Keratinocyte (primary cell): ENCODE measurements around the gene ZNF107. TPM values are rescaled to one million over a fixed set of nuclear protein-coding genes. Genes with fewer than 3 reads are reported as not detected.

ENCODE experiments used
- DNase-seq: peaks from one replicate; pipeline ENCODE4 v3.0.0-alpha.2; 2011; ENCODE audit warnings: low read depth, missing footprints, low spot score
- FAIRE-seq: peaks from 2 replicates; lab custom pipeline; 2011; peaks lifted over from hg19 to GRCh38; lab: Jason Lieb, UNC
- H2AFZ ChIP-seq: 2 replicates; pipeline ENCODE4 v1.6.0; 2012; ENCODE audit warnings: low read length, control low read depth, inconsistent platforms; ENCODE audit not compliant: control insufficient read depth
- H3K27ac ChIP-seq: 2 replicates; pipeline ENCODE4 v1.5.1; 2011; ENCODE audit warnings: low read length; ENCODE audit not compliant: control insufficient read depth, insufficient read depth
- H3K27me3 ChIP-seq: 3 replicates; pipeline ENCODE4 v1.6.0; 2011; ENCODE audit warnings: low read length; ENCODE audit not compliant: control insufficient read depth, insufficient read depth; ENCODE audit errors: extremely low read depth
- H3K36me3 ChIP-seq, 2 experiments: 2 replicates in 1 of 2; 3 replicates in 1 of 2; pipeline ENCODE4 v1.5.1; 2011; ENCODE audit warnings: low read length in 2 of 2, mild to moderate bottlenecking in 1 of 2; ENCODE audit not compliant: control insufficient read depth in 2 of 2, insufficient read depth in 2 of 2; ENCODE audit errors: extremely low read depth in 1 of 2
- H3K4me1 ChIP-seq: 3 replicates; pipeline ENCODE4 v1.5.1; 2011; ENCODE audit warnings: low read length; ENCODE audit not compliant: control insufficient read depth, insufficient read depth; ENCODE audit errors: extremely low read depth
- H3K4me2 ChIP-seq: 3 replicates; pipeline ENCODE4 v1.6.0; 2011; ENCODE audit warnings: low read depth, low read length; ENCODE audit not compliant: control insufficient read depth, insufficient read depth; ENCODE audit errors: extremely low read depth
- H3K4me3 ChIP-seq, 3 experiments: fragments of 200-600 bp in 1 of 3; sonication (generic) in 1 of 3; 2 replicates in 2 of 3; 3 replicates in 1 of 3; pipeline ENCODE4 v1.5.1; 2011 to 2016; ENCODE audit warnings: low read length in 3 of 3, mild to moderate bottlenecking in 3 of 3, control low read depth in 2 of 3, inconsistent platforms in 1 of 3, low read depth in 1 of 3, mixed read lengths in 1 of 3, mixed run types in 1 of 3, moderate library complexity in 1 of 3; ENCODE audit not compliant: control insufficient read depth in 2 of 3, insufficient read depth in 2 of 3; ENCODE audit errors: extremely low read depth in 1 of 3
- H3K79me2 ChIP-seq: 2 replicates; pipeline ENCODE4 v1.6.0; 2012; ENCODE audit warnings: low read length; ENCODE audit not compliant: control insufficient read depth, insufficient read depth
- H3K9ac ChIP-seq: 3 replicates; pipeline ENCODE4 v1.6.0; 2011; ENCODE audit warnings: low read length; ENCODE audit not compliant: control insufficient read depth, insufficient read depth; ENCODE audit errors: extremely low read depth
- H3K9me1 ChIP-seq: 3 replicates; pipeline ENCODE4 v1.6.0; 2011; ENCODE audit warnings: low read length; ENCODE audit not compliant: control insufficient read depth, insufficient read depth; ENCODE audit errors: extremely low read depth
- H3K9me3 ChIP-seq: 2 replicates; pipeline ENCODE4 v1.5.1; 2012; ENCODE audit warnings: low read depth, low read length; ENCODE audit not compliant: control insufficient read depth
- H4K20me1 ChIP-seq: 3 replicates; pipeline ENCODE4 v1.6.0; 2011; ENCODE audit warnings: low read length; ENCODE audit not compliant: control insufficient read depth, insufficient read depth; ENCODE audit errors: extremely low read depth
- EZH2 ChIP-seq: IDR thresholded peaks from one replicate; pipeline ENCODE4 v1.6.1; 2012; ENCODE audit warnings: inconsistent platforms, mild to moderate bottlenecking, low read length, moderate library complexity
- dilution Hi-C: fragments of 300-500 bp; cut with MboI; formaldehyde crosslinking; loops from one replicate; pipeline ENCODE4 v1.7.0; 2020; ENCODE audit warnings: low sequenced_read_pairs; ENCODE audit not compliant: extremely low pct_ligation_motif_present
- polyA plus RNA-seq, 5 experiments: library from polyadenylated mRNA; depleted of rRNA in 3 of 5; stranded (reverse) in 3 of 5; stranded (forward) in 1 of 5; unstranded in 1 of 5; fragments of >200 nt; gene quantifications; 1 replicate in 1 of 5; 2 replicates in 3 of 5; 3 replicates in 1 of 5; pipeline versions ENCODE4 v1.2.1 to v1.2.3, GENCODE V29; 2011 to 2012; ENCODE audit warnings: missing spikeins in 2 of 5, low read depth in 1 of 5, low replicate concordance in 1 of 5
- TF ChIP-seq, protein P1 (sequence below), 3 experiments: IDR thresholded peaks in 1 of 3; conservative IDR thresholded peaks in 1 of 3; optimal IDR thresholded peaks in 1 of 3; 2 replicates in 2 of 3; 3 replicates in 1 of 3; pipeline versions ENCODE3 to v1.5.1; 2011; ENCODE audit warnings: low read length in 3 of 3, mild to moderate bottlenecking in 3 of 3, moderate library complexity in 2 of 3, control low read depth in 1 of 3, inconsistent platforms in 1 of 3; ENCODE audit not compliant: insufficient read depth in 2 of 3; ENCODE audit errors: extremely low read depth in 1 of 3

The ZNF107 gene
- polyA plus RNA-seq, 1 donor (not counting 4 experiments of a cell fraction or from before 2014, with no cell fraction given), result 5.5 TPM

DNA sequence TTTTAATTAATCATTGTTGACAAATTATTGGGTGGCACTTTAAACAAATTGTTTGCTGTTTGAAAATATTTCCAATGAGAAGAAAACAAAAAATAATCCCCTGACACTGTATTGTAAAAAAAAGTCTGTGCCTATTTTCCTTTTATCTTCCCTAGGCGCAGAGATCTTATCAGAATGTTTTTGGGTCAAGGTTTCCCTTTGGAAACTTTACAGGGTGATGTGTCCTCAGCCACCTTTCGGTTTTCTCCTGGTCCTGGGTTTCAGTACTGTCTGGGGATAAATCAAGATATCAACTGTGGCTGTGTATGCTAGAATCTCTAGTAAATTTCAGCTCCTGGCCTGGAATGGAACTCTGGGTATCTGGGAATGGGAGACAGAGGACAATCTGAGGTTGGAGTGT, 1.4 kb downstream of the ZNF107 start:
- no peak for FAIRE-seq
- H3K4me1 ChIP-seq, result peaks cover 4% of the 10 kb centered on the region
- dilution Hi-C loops, result no loop called here
- peak overlapping the region; percentile 87 for H3K4me2 ChIP-seq
- no peaks in the 10 kb centered on the region for H3K9me3 ChIP-seq
- peak overlapping the region in 2 of 3 experiments; percentile 75 to 93 for H3K4me3 ChIP-seq
- H3K79me2 ChIP-seq, result peaks cover 46% of the 10 kb centered on the region
- no peak for TF ChIP-seq EZH2
- TF ChIP-seq, protein P1, sequence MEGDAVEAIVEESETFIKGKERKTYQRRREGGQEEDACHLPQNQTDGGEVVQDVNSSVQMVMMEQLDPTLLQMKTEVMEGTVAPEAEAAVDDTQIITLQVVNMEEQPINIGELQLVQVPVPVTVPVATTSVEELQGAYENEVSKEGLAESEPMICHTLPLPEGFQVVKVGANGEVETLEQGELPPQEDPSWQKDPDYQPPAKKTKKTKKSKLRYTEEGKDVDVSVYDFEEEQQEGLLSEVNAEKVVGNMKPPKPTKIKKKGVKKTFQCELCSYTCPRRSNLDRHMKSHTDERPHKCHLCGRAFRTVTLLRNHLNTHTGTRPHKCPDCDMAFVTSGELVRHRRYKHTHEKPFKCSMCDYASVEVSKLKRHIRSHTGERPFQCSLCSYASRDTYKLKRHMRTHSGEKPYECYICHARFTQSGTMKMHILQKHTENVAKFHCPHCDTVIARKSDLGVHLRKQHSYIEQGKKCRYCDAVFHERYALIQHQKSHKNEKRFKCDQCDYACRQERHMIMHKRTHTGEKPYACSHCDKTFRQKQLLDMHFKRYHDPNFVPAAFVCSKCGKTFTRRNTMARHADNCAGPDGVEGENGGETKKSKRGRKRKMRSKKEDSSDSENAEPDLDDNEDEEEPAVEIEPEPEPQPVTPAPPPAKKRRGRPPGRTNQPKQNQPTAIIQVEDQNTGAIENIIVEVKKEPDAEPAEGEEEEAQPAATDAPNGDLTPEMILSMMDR (optimal IDR thresholded peaks at IDR 0.05 in 1 of 3, IDR thresholded peaks at IDR 0.05 in 1 of 3, conservative IDR thresholded peaks at IDR 0.05 in 1 of 3; ENCODE audit: extremely low read depth in 1 of 3, insufficient read depth in 2 of 3, low read length in 3 of 3), result no peak
- H3K27me3 ChIP-seq, result no peaks in the 10 kb centered on the region
- no peak overlapping the region for H3K27ac ChIP-seq
- DNase-seq, result no peak
- H3K36me3 ChIP-seq, result peaks cover 3% of the 10 kb centered on the region in 2 experiments
- H3K9me1 ChIP-seq, result no peaks in the 10 kb centered on the region
- no peaks in the 10 kb centered on the region for H4K20me1 ChIP-seq
- H3K9ac ChIP-seq, result no peak overlapping the region
- no peak overlapping the region for H2AFZ ChIP-seq

DNA sequence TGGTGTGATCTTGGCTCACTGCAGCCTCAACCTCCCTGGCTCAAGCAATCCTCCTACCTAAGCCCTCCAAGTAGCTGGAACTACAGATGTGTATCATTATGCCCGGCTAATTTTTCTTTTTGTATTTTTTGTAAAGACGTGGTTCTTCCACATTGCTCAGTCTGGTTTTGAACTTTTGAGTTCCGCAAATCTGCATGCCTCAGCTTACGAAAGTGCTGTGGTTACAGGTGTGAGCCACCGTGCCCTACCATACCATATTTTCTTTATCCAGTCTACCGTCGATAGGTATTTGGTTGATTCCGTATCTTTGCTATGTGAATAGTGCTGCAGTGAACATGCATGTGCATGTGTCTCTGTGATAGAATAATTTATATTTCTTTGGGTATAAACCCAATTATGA, 6.5 kb downstream of the ZNF107 start:
- Histone ChIP-seq H2AFZ (no peak overlapping the region), H3K27ac (no peak overlapping the region), H3K27me3 (no peaks in the 10 kb centered on the region), H3K4me1 (no peaks in the 10 kb centered on the region), H3K9me3 (no peaks in the 10 kb centered on the region), H3K9ac (no peak overlapping the region), H4K20me1 (no peaks in the 10 kb centered on the region), H3K4me3 (no peak overlapping the region), H3K9me1 (no peaks in the 10 kb centered on the region), H3K36me3 (peaks cover 3% of the 10 kb centered on the region in 2 experiments), H3K79me2 (peaks cover 72% of the 10 kb centered on the region), H3K4me2 (no peak overlapping the region)
- TF ChIP-seq, protein P1 (optimal IDR thresholded peaks at IDR 0.05 in 1 of 3, IDR thresholded peaks at IDR 0.05 in 1 of 3, conservative IDR thresholded peaks at IDR 0.05 in 1 of 3; ENCODE audit: extremely low read depth in 1 of 3, insufficient read depth in 2 of 3, low read length in 3 of 3), result no peak
- no peak for TF ChIP-seq EZH2
- dilution Hi-C loops, result no loop called here
- no peak for FAIRE-seq
- no peak for DNase-seq
